AG09309 (cell line): Measurements from ENCODE around the gene ZNF410.
A peak's percentile ranks its signal among the peaks of the same experiment; 100 is the strongest.
"Not testable (repeated sequence)": the region's sequence is repeated elsewhere in the genome, so short reads cannot be mapped to it uniquely, and the experiment has no call there.

ENCODE experiments used
- DNase-seq: peaks from one replicate; pipeline ENCODE4 v3.0.0-alpha.2; 2010; ENCODE audit warnings: low read depth
- H3K4me3 ChIP-seq: 2 replicates; pipeline ENCODE4 v1.5.1; 2011; ENCODE audit warnings: mild to moderate bottlenecking, low read depth, low read length, moderate library complexity; ENCODE audit not compliant: control insufficient read depth
- TF ChIP-seq, protein P1 (sequence below): IDR thresholded peaks from 2 replicates; pipeline ENCODE4 v1.5.1; 2011; ENCODE audit warnings: mild to moderate bottlenecking, low read depth, low read length, inconsistent platforms; ENCODE audit not compliant: insufficient read depth, control insufficient read depth; ENCODE audit errors: missing control alignments

The ZNF410 gene

GRCh38 chr14:73851567-73852382, 34.9 kb upstream of the ZNF410 start, which contains the start of gene PTGR2:
Gene PTGR2 (plus strand): TSS chr14:73851831. CDS start chr14:73858863, 7,032 bp downstream.
- peak; percentile 82 for DNase-seq
- peak within 1 kb of the TSS; percentile 72 for H3K4me3 ChIP-seq
- TF ChIP-seq, protein P1, sequence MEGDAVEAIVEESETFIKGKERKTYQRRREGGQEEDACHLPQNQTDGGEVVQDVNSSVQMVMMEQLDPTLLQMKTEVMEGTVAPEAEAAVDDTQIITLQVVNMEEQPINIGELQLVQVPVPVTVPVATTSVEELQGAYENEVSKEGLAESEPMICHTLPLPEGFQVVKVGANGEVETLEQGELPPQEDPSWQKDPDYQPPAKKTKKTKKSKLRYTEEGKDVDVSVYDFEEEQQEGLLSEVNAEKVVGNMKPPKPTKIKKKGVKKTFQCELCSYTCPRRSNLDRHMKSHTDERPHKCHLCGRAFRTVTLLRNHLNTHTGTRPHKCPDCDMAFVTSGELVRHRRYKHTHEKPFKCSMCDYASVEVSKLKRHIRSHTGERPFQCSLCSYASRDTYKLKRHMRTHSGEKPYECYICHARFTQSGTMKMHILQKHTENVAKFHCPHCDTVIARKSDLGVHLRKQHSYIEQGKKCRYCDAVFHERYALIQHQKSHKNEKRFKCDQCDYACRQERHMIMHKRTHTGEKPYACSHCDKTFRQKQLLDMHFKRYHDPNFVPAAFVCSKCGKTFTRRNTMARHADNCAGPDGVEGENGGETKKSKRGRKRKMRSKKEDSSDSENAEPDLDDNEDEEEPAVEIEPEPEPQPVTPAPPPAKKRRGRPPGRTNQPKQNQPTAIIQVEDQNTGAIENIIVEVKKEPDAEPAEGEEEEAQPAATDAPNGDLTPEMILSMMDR, result peak; percentile 10

DNA sequence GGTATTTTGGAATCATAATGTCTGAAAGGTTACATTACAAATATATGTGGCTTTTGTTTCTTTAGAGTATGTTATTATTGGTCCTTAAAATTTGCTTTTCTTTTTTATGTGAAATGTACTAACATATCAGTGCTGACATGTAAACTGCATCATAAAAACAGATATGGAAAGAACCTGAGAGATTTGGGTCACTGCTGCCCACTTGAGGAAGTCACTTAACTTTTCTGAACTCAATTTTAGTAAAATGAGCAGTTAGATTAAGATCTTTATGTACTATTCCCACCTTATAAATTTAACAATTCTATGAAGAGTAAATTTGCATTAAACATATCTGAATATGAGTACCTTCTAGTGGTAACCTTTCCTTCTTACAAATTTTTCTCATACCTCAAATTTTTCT, 27.5 kb upstream of the ZNF410 start:
- no peak overlapping the region for H3K4me3 ChIP-seq
- TF ChIP-seq, protein P1, result no peak
- DNase-seq, result no peak

- H3K4me3 ChIP-seq, result no peak overlapping the region
- DNase-seq, result no peak
- TF ChIP-seq, protein P1, result no peak
Measured at GRCh38 chr14:73861073-73861472, 25.6 kb upstream of the ZNF410 start.

- no peak for DNase-seq
- TF ChIP-seq, protein P1, result no peak
- no peak overlapping the region for H3K4me3 ChIP-seq
Measured at GRCh38 chr14:73862480-73862879, 24.2 kb upstream of the ZNF410 start.

- no peak for DNase-seq
- TF ChIP-seq, protein P1, result no peak
- no peak overlapping the region for H3K4me3 ChIP-seq
Measured at GRCh38 chr14:73863209-73863608, 23.4 kb upstream of the ZNF410 start.

DNA sequence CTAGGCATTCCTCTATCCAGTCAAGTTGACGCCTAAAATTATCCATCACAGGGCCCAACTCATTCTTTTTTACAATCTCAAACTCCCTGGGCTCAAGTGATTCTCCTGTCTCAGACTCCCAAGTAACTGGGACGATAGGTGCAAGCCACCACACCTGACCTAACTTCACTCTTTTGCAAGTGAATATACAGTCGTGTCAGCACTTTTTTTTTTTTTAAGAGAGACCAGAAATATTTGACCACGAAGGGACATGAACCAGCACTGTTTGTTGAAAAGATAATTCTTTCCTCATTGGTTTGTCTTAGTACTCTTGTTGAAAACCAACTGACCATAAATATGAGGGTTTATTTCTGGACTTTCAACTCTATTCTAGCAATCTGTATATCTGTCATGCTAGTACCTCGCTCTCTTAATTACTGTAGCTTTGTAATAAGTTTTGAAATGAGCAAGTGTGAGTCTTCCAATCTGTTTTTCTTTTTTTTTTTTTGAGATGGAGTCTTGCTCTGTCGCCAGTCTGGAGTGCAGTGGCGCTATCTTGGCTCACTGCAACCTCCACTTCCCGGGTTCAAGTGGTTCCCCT, 21.0 kb upstream of the ZNF410 start:
- no peak overlapping the region for H3K4me3 ChIP-seq
- TF ChIP-seq, protein P1, result no peak
- no peak for DNase-seq

DNA sequence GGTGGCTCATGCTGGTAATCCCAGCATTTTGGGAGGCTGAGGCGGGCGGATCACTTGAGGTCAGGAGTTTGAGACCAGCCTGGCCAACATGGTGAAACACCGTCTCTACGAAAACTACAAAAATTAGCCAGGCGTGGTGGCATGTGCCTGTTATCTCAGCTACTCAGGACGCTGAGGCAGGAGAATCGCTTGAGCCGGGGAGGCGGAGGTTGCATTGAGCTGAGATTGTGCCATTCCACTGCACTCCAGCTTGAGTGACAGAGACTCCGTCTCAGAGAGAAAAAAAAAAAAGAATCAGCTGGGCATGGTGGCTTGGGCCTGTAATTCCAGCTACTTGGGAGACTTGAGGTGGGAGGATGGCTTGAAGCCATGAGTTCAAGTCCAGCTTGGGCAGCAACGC, 16.9 kb upstream of the ZNF410 start:
- DNase-seq, H3K4me3 ChIP-seq: not testable (repeated sequence)
